ENCODE measurements around the gene GALNT2.

DNA sequence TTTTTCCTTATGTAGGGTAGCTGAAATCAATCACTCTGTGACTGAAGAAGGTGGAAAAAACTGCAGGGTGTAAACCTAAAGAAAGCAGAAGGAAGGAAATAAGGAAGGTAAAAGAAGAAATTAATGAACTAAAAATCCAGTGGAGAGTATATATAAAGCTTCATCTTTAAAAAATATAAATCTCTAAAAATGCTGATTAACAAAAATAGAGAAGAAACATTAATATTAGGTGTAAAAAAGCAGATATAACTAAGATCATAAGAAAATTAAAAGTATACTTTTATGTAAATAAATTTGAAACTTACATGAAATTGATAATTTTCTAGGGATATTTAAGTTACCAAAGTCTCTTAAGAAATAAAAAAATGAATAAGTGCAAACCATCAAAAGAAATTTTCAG, 159.8 kb downstream of the GALNT2 start:
- TF ChIP-seq, protein P1, sequence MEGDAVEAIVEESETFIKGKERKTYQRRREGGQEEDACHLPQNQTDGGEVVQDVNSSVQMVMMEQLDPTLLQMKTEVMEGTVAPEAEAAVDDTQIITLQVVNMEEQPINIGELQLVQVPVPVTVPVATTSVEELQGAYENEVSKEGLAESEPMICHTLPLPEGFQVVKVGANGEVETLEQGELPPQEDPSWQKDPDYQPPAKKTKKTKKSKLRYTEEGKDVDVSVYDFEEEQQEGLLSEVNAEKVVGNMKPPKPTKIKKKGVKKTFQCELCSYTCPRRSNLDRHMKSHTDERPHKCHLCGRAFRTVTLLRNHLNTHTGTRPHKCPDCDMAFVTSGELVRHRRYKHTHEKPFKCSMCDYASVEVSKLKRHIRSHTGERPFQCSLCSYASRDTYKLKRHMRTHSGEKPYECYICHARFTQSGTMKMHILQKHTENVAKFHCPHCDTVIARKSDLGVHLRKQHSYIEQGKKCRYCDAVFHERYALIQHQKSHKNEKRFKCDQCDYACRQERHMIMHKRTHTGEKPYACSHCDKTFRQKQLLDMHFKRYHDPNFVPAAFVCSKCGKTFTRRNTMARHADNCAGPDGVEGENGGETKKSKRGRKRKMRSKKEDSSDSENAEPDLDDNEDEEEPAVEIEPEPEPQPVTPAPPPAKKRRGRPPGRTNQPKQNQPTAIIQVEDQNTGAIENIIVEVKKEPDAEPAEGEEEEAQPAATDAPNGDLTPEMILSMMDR (IDR thresholded peaks at IDR 0.05; ENCODE audit: insufficient read depth, low read length, poor library complexity, severe bottlenecking), result no peak
- no peak for TF ChIP-seq EZH2phosphoT487 (conservative IDR thresholded peaks at IDR 0.05; ENCODE audit: low read length)
